Large intestine (tissue), 12 donors: ENCODE data around the gene HLX. TPM values are rescaled to one million over a fixed set of nuclear protein-coding genes. Genes with fewer than 3 reads are reported as not detected.

Source experiments
- DNase-seq, 2 donors: peaks; one replicate each; pipeline versions ENCODE4 v3.0.0 to v3.0.0-alpha.2; 2013
- H3K27ac ChIP-seq: one replicate; pipeline ENCODE4 v1.5.1; 2013; ENCODE audit warnings: low read length
- H3K27me3 ChIP-seq: 2 replicates; pipeline ENCODE4 v1.6.1; 2013; ENCODE audit warnings: low read length; ENCODE audit not compliant: control insufficient read depth, insufficient read depth
- H3K36me3 ChIP-seq: 2 replicates; pipeline ENCODE4 v1.6.1; 2013; ENCODE audit warnings: low read length; ENCODE audit not compliant: control insufficient read depth, insufficient read depth
- H3K4me1 ChIP-seq: one replicate; pipeline ENCODE4 v1.6.1; 2013; ENCODE audit warnings: low read length; ENCODE audit not compliant: control insufficient read depth, insufficient read depth
- H3K4me3 ChIP-seq: one replicate; pipeline ENCODE4 v1.5.1; 2013; ENCODE audit warnings: low read length
- H3K9me3 ChIP-seq: one replicate; pipeline ENCODE4 v1.6.1; 2013; ENCODE audit warnings: mild to moderate bottlenecking, low read depth, low read length, moderate library complexity; ENCODE audit not compliant: control insufficient read depth
- WGBS: methylation state at CpG from one replicate; pipeline ENCODE4 v1.1.5; 2013; ENCODE audit warnings: low lambda C conversion rate; ENCODE audit not compliant: insufficient coverage; 5-methylcytosine and 5-hydroxymethylcytosine counted together
- long read RNA-seq, 11 donors: transcript quantifications; one replicate each; lab custom pipeline, GENCODE V29; 2026
- polyA plus RNA-seq: library from polyadenylated mRNA; unstranded; fragments of 120-200 nt; gene quantifications from one replicate; pipeline ENCODE4 v1.2.1, GENCODE V29; 2013

HLX gene, protein sequence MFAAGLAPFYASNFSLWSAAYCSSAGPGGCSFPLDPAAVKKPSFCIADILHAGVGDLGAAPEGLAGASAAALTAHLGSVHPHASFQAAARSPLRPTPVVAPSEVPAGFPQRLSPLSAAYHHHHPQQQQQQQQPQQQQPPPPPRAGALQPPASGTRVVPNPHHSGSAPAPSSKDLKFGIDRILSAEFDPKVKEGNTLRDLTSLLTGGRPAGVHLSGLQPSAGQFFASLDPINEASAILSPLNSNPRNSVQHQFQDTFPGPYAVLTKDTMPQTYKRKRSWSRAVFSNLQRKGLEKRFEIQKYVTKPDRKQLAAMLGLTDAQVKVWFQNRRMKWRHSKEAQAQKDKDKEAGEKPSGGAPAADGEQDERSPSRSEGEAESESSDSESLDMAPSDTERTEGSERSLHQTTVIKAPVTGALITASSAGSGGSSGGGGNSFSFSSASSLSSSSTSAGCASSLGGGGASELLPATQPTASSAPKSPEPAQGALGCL
- 15.9 TPM for polyA plus RNA-seq
- long read RNA-seq, donor 1, full-length matches to known transcripts, result 15 of 15 reads
- long read RNA-seq, donor 1, partial matches to known transcripts, result 0 of 15 reads
- long read RNA-seq, donor 1, other reads (novel, unspliced or antisense), result 0 of 15 reads
- long read RNA-seq, donor 2, full-length matches to known transcripts, result 19 of 19 reads
- long read RNA-seq, donor 2, partial matches to known transcripts, result 0 of 19 reads
- long read RNA-seq, donor 2, other reads (novel, unspliced or antisense), result 0 of 19 reads
- long read RNA-seq, donor 3, result 0 reads
- long read RNA-seq, donor 4, result 0 reads
- long read RNA-seq, donor 5, full-length matches to known transcripts, result 21 of 21 reads
- long read RNA-seq, donor 5, partial matches to known transcripts, result 0 of 21 reads
- long read RNA-seq, donor 5, other reads (novel, unspliced or antisense), result 0 of 21 reads
- long read RNA-seq, donor 6, full-length matches to known transcripts, result 15 of 15 reads
- long read RNA-seq, donor 6, partial matches to known transcripts, result 0 of 15 reads
- long read RNA-seq, donor 6, other reads (novel, unspliced or antisense), result 0 of 15 reads
- long read RNA-seq, donor 7, full-length matches to known transcripts, result 23 of 23 reads
- long read RNA-seq, donor 7, partial matches to known transcripts, result 0 of 23 reads
- long read RNA-seq, donor 7, other reads (novel, unspliced or antisense), result 0 of 23 reads
- long read RNA-seq, donor 8, full-length matches to known transcripts, result 20 of 20 reads
- long read RNA-seq, donor 8, partial matches to known transcripts, result 0 of 20 reads
- long read RNA-seq, donor 8, other reads (novel, unspliced or antisense), result 0 of 20 reads
- long read RNA-seq, donor 9, full-length matches to known transcripts, result 10 of 10 reads
- long read RNA-seq, donor 9, partial matches to known transcripts, result 0 of 10 reads
- long read RNA-seq, donor 9, other reads (novel, unspliced or antisense), result 0 of 10 reads
- long read RNA-seq, donor 10, full-length matches to known transcripts, result 18 of 18 reads
- long read RNA-seq, donor 10, partial matches to known transcripts, result 0 of 18 reads
- long read RNA-seq, donor 10, other reads (novel, unspliced or antisense), result 0 of 18 reads
- long read RNA-seq, donor 11, full-length matches to known transcripts, result 14 of 14 reads
- long read RNA-seq, donor 11, partial matches to known transcripts, result 0 of 14 reads
- long read RNA-seq, donor 11, other reads (novel, unspliced or antisense), result 0 of 14 reads

GRCh38 chr1:220879076-220879508 is at the start of gene HLX:
HLX (plus strand) TSS chr1:220879443; CDS start chr1:220879858, 415 bp downstream.
- no CpG with 5 or more reads among the region's 26 CpGs for WGBS
- peak within 1 kb of the TSS; percentile 82 for H3K27ac ChIP-seq

GRCh38 chr1:220833436-220833835 is 45.8 kb upstream of the HLX start:
- DNase-seq, result no peak
- no CpG with 5 or more reads among the region's 2 CpGs for WGBS

More at GRCh38 chr1:220879076-220879508, at the start of gene HLX:
- peaks cover 15% of the 10 kb centered on the region for H3K36me3 ChIP-seq
- H3K27me3 ChIP-seq, result peaks cover 82% of the 10 kb centered on the region
- H3K4me1 ChIP-seq, result peaks cover 30% of the 10 kb centered on the region
- peak within 1 kb of the TSS; percentile 69 for H3K4me3 ChIP-seq
- peak; percentile 77 to 82 for DNase-seq
- H3K9me3 ChIP-seq, result peaks cover 15% of the 10 kb centered on the region

GRCh38 chr1:220834155-220834870 is 44.9 kb upstream of the HLX start:
- H3K27ac ChIP-seq, result no peak overlapping the region
- no peak overlapping the region for H3K4me3 ChIP-seq
- no peaks in the 10 kb centered on the region for H3K36me3 ChIP-seq
- DNase-seq, result no peak
- H3K9me3 ChIP-seq, result no peaks in the 10 kb centered on the region
- no CpG with 5 or more reads among the region's 4 CpGs for WGBS
- no peaks in the 10 kb centered on the region for H3K27me3 ChIP-seq
- H3K4me1 ChIP-seq, result no peaks in the 10 kb centered on the region

More at GRCh38 chr1:220833436-220833835, 45.8 kb upstream of the HLX start:
- Histone ChIP-seq H3K9me3 (no peaks in the 10 kb centered on the region), H3K27me3 (no peaks in the 10 kb centered on the region), H3K4me1 (no peaks in the 10 kb centered on the region), H3K27ac (no peak overlapping the region), H3K4me3 (no peak overlapping the region), H3K36me3 (no peaks in the 10 kb centered on the region)

DNA sequence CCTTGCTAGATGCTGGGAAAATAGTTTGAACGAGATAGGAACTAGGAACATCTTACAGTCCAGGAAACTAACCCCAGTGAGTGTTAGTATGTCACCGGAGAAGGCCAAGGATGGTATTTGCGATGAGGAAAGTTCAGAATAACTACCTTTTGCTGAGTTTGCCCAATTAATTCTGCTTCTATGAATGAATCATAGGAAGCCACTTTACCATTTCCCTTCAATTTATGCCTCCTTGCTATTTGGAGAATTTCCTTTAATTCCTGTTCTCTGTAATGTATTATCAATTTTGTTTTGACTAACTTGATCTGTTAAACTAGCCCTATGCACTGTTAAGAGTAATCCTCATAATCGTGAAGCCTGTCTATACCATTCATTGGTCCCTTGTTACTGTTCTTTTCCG is 40.7 kb upstream of the HLX start:
- Histone ChIP-seq H3K27me3 (no peaks in the 10 kb centered on the region), H3K9me3 (no peaks in the 10 kb centered on the region), H3K4me1 (no peaks in the 10 kb centered on the region), H3K36me3 (no peaks in the 10 kb centered on the region), H3K27ac (no peak overlapping the region), H3K4me3 (no peak overlapping the region)
- DNase-seq, result no peak
- no CpG with 5 or more reads among the region's 5 CpGs for WGBS

GRCh38 chr1:220839474-220839873 is 39.8 kb upstream of the HLX start:
- Histone ChIP-seq H3K4me1 (no peaks in the 10 kb centered on the region), H3K27me3 (no peaks in the 10 kb centered on the region), H3K36me3 (no peaks in the 10 kb centered on the region), H3K27ac (no peak overlapping the region), H3K9me3 (no peaks in the 10 kb centered on the region), H3K4me3 (no peak overlapping the region)
- no CpG with 5 or more reads among the region's 5 CpGs for WGBS
- no peak for DNase-seq

DNA sequence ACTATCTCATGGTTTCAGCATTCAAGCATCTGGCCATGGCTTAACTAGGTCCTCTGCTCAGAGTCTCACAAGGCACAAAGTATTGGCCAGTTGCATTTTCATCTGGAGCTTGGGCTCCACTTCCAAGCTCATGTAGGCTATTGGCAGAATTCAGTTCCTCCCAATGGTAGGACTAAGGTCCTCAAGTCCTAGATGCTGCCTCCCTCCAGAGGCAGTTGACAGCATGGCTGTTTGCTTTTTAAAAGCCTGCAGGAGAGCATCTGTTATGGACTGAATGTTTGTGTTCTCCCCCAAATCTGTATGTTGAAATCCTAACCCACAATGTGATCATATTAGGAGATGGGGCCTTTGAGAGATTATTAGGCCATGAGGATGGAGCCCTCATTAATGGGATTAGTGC is 38.0 kb upstream of the HLX start:
- no peaks in the 10 kb centered on the region for H3K9me3 ChIP-seq
- DNase-seq, result no peak

DNA sequence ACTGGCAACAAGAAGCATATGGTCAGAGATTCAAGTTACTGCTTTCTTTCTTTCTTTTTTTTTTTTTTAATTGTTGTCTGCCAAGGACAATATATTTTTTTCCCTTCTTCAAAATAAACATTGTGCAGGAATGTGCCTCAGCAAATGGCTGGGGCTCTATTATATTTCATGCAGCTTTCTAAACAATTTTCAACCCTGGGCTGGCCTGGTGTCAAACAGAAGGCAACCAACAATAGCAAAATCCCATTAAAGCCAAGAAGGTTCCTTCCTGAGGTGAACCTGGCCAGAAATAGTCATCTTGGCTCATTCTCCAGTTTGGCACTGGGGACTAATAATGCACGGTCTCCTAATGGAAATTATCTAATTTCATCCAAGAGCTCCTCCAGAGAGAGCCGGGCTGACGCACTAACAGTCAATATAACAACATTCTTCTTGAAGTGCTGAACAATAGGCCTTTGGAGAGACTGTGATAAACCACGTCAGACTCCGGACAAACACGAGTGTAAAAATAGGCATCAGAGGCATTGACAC is 35.7 kb upstream of the HLX start:
- DNase-seq, result peak; percentile 23 to 42
- Histone ChIP-seq H3K27me3 (no peaks in the 10 kb centered on the region), H3K4me3 (no peak overlapping the region), H3K27ac (no peak overlapping the region), H3K36me3 (no peaks in the 10 kb centered on the region), H3K4me1 (no peaks in the 10 kb centered on the region), H3K9me3 (no peaks in the 10 kb centered on the region)
- 13% methylated on average over 3 of the region's 6 CpGs for WGBS

More for the DNA sequence above, 38.0 kb upstream of the HLX start:
- no peak overlapping the region for H3K4me3 ChIP-seq
- H3K27me3 ChIP-seq, result no peaks in the 10 kb centered on the region
- H3K27ac ChIP-seq, result no peak overlapping the region
- no peaks in the 10 kb centered on the region for H3K36me3 ChIP-seq
- no peaks in the 10 kb centered on the region for H3K4me1 ChIP-seq

DNA sequence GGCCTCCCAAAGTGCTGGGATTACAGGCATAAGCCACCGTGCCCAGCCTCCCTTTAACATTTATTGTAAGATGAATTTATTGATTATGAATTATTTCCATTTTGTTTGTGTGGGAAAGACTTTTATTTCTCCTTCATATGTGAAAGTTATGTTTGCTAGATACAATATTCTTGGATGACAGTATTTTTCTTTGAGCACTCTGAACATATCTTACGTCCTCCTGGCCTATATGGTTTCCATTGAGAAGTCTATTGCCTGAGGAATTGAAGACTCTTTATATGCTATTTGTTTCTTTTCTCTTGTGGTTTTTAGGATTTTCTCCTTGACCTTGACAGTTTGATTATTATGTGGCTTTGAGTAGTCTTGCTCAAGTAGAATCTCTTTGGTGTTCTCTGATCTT is 26.8 kb upstream of the HLX start:
- WGBS, result 100% methylated on average over 1 of the region's 2 CpGs

DNA sequence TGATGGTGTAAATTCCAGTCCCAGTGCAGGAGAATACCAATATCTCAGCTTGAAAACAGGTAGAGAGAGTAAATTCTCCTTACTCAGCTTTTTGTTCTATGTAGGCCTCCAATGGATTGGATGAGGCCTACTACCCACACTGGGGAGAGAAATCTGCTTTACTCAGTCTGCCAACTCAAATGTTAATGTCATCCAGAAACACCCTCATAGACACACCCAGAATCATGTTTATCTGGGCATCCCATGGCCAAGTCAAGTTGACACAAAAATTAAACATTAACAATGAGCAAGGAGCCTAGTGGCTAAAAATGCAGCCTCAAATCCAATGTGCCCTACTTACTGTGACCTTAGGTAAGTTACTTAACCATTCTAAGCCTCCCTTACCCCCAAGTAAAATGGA is 6.9 kb upstream of the HLX start:
- peaks cover 20% of the 10 kb centered on the region for H3K27me3 ChIP-seq
- no peak overlapping the region for H3K4me3 ChIP-seq
- no peaks in the 10 kb centered on the region for H3K36me3 ChIP-seq
- H3K27ac ChIP-seq, result no peak overlapping the region
- no peaks in the 10 kb centered on the region for H3K9me3 ChIP-seq
- peaks cover 10% of the 10 kb centered on the region for H3K4me1 ChIP-seq
- no peak for DNase-seq

More for the DNA sequence above, 26.8 kb upstream of the HLX start:
- Histone ChIP-seq H3K36me3 (no peaks in the 10 kb centered on the region), H3K27ac (no peak overlapping the region), H3K27me3 (no peaks in the 10 kb centered on the region), H3K9me3 (peaks cover 9% of the 10 kb centered on the region), H3K4me3 (no peak overlapping the region), H3K4me1 (no peaks in the 10 kb centered on the region)
- DNase-seq, result no peak
